OCI-LY1 (cell line): ENCODE data around the gene CD79B.
A peak's percentile ranks its signal among the peaks of the same experiment; 100 is the strongest.

Source experiments
- H2AFZ ChIP-seq: fragments of 200-600 bp; sonication (generic), shearing (Covaris generic); 2 replicates; pipeline ENCODE4 v1.6.0; 2014; ENCODE audit warnings: antibody characterized with exemption, mild to moderate bottlenecking, low read length
- H3F3A ChIP-seq: fragments of 200-600 bp; sonication (generic), shearing (Covaris generic); 2 replicates; pipeline ENCODE4 v1.6.0; 2014; ENCODE audit warnings: mild to moderate bottlenecking, antibody characterized with exemption, low read length, moderate library complexity; ENCODE audit not compliant: insufficient read depth
- H3K27ac ChIP-seq: fragments of 200-600 bp; sonication (generic); 2 replicates; pipeline ENCODE4 v1.5.1; 2014; ENCODE audit warnings: low read length, mixed run types, mild to moderate bottlenecking, low read depth; ENCODE audit not compliant: poor library complexity, severe bottlenecking
- H3K27me3 ChIP-seq: fragments of 200-600 bp; sonication (generic); 2 replicates; pipeline ENCODE4 v1.6.0; 2014; ENCODE audit warnings: antibody characterized with exemption, mild to moderate bottlenecking, low read length, moderate library complexity; ENCODE audit not compliant: insufficient read depth
- H3K36me3 ChIP-seq: fragments of 200-600 bp; sonication (generic); 2 replicates; pipeline ENCODE4 v1.6.1; 2014; ENCODE audit warnings: mild to moderate bottlenecking, antibody characterized with exemption, low read length, moderate library complexity, mixed read lengths; ENCODE audit not compliant: insufficient read depth
- H3K4me1 ChIP-seq: fragments of 200-600 bp; sonication (generic); 2 replicates; pipeline ENCODE4 v1.5.1; 2014; ENCODE audit warnings: mild to moderate bottlenecking, low read length, moderate library complexity; ENCODE audit not compliant: insufficient read depth, severe bottlenecking
- H3K4me2 ChIP-seq: fragments of 200-600 bp; sonication (generic), shearing (Covaris generic); 2 replicates; pipeline ENCODE4 v1.6.1; 2014; ENCODE audit warnings: low read length
- H3K4me3 ChIP-seq: fragments of 200-600 bp; sonication (generic); 2 replicates; pipeline ENCODE4 v1.5.1; 2014; ENCODE audit warnings: low read length, low read depth, mild to moderate bottlenecking, mixed read lengths; ENCODE audit not compliant: poor library complexity, severe bottlenecking
- H3K79me2 ChIP-seq: fragments of 200-600 bp; shearing (Covaris generic); 2 replicates; pipeline ENCODE4 v1.6.1; 2016; ENCODE audit warnings: mixed run types, low read length, mixed read lengths; ENCODE audit not compliant: insufficient read depth
- H3K9ac ChIP-seq: fragments of 200-600 bp; sonication (generic), shearing (Covaris generic); 2 replicates; pipeline ENCODE4 v1.6.1; 2014; ENCODE audit warnings: mild to moderate bottlenecking, low read length, mixed read lengths
- H3K9me2 ChIP-seq: fragments of 200-600 bp; sonication (generic), shearing (Covaris generic); 2 replicates; pipeline ENCODE4 v1.6.1; 2014; ENCODE audit warnings: low read depth, mild to moderate bottlenecking, low read length, mixed read lengths
- H3K9me3 ChIP-seq: fragments of 200-600 bp; shearing (Covaris generic); 2 replicates; pipeline ENCODE4 v1.6.1; 2014; ENCODE audit warnings: low read length, mixed read lengths
- H4K20me1 ChIP-seq: fragments of 200-600 bp; sonication (generic), shearing (Covaris generic); 2 replicates; pipeline ENCODE4 v1.6.0; 2016; ENCODE audit warnings: mild to moderate bottlenecking, low read length; ENCODE audit not compliant: insufficient read depth
- CTCF ChIP-seq: fragments of 200-600 bp; sonication (generic), shearing (Covaris generic); IDR thresholded peaks from 2 replicates; pipeline ENCODE4 v1.5.1; 2017; ENCODE audit warnings: mild to moderate bottlenecking, antibody characterized with exemption, low read length, moderate library complexity, mixed read lengths
- EZH2 ChIP-seq: fragments of 200-600 bp; sonication (generic), shearing (Covaris generic); IDR thresholded peaks from 2 replicates; pipeline ENCODE4 v1.8.0; 2017; ENCODE audit warnings: borderline replicate concordance, mixed run types, mild to moderate bottlenecking, antibody characterized with exemption, low read length, moderate library complexity, mixed read lengths

Gene CD79B

GRCh38 chr17:63931981-63932561, at the start of gene CD79B:
CD79B (minus strand) TSS chr17:63932331; CDS start chr17:63932261, 70 bp downstream.
- Histone ChIP-seq H3K9ac (peak within 1 kb of the TSS; percentile 100), H3K27ac (peak within 1 kb of the TSS; percentile 97), H3K27me3 (no peaks in the 10 kb centered on the region), H4K20me1 (no peaks in the 10 kb centered on the region), H3K79me2 (peaks cover 23% of the 10 kb centered on the region), H3K4me1 (peaks cover 72% of the 10 kb centered on the region), H3K4me3 (peak within 1 kb of the TSS; percentile 97), H3K9me3 (no peaks in the 10 kb centered on the region), H2AFZ (no peak within 1 kb of the TSS), H3K4me2 (peak within 1 kb of the TSS; percentile 96), H3K36me3 (peaks cover 45% of the 10 kb centered on the region), H3K9me2 (no peaks in the 10 kb centered on the region), H3F3A (no peaks in the 10 kb centered on the region)
- TF ChIP-seq CTCF, result no peak
- no peak for TF ChIP-seq EZH2

GRCh38 chr17:63978272-63979200, 46.4 kb upstream of the CD79B start:
- TF ChIP-seq CTCF (no peak), EZH2 (no peak)
- Histone ChIP-seq H3F3A (no peaks in the 10 kb centered on the region), H3K9me3 (peaks cover 14% of the 10 kb centered on the region), H4K20me1 (no peaks in the 10 kb centered on the region), H3K9ac (no peak overlapping the region), H3K4me2 (no peak overlapping the region), H3K4me3 (no peak overlapping the region), H3K27ac (no peak overlapping the region), H3K4me1 (no peaks in the 10 kb centered on the region), H3K27me3 (peaks cover 9% of the 10 kb centered on the region; the same call in 1 of the 2 replicates), H2AFZ (no peak overlapping the region), H3K9me2 (no peaks in the 10 kb centered on the region), H3K36me3 (no peaks in the 10 kb centered on the region), H3K79me2 (no peaks in the 10 kb centered on the region)

DNA sequence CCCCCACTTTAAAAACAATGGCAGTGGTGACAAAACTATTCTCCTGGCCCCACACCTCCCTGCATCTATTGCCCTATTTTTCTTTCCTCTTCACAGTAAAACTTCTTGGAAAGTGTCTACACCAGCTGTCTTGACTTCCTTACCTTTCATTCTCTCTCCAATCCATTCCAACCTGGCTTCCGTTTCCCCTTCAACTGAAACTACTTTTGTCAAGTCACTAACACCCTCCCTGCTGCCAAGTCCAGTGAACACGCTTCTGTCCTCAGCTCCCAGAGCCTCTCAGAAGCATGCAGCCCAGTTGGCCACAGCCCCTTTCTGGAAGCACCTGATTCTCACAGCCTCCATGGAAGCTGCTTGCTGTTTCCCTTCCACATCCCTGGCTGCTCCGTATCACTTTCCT, 44.6 kb upstream of the CD79B start:
- H3K9ac ChIP-seq, result no peak overlapping the region
- no peak for TF ChIP-seq CTCF
- TF ChIP-seq EZH2, result no peak
- no peaks in the 10 kb centered on the region for H3F3A ChIP-seq
- H3K79me2 ChIP-seq, result no peaks in the 10 kb centered on the region
- no peak overlapping the region for H3K4me2 ChIP-seq
- H3K4me3 ChIP-seq, result no peak overlapping the region
- no peak overlapping the region for H2AFZ ChIP-seq
- no peak overlapping the region for H3K27ac ChIP-seq
- no peaks in the 10 kb centered on the region for H4K20me1 ChIP-seq
- no peaks in the 10 kb centered on the region for H3K4me1 ChIP-seq
- no peaks in the 10 kb centered on the region for H3K36me3 ChIP-seq
- H3K27me3 ChIP-seq, result peaks cover 9% of the 10 kb centered on the region; the same call in 1 of the 2 replicates
- peaks cover under 1% of the 10 kb centered on the region; the same call in 1 of the 2 replicates for H3K9me3 ChIP-seq
- no peaks in the 10 kb centered on the region for H3K9me2 ChIP-seq
